Measurements from ENCODE around the gene EFHC2. TPM values are rescaled to one million over a fixed set of nuclear protein-coding genes. Genes with fewer than 3 reads are reported as not detected.

The EFHC2 gene, protein sequence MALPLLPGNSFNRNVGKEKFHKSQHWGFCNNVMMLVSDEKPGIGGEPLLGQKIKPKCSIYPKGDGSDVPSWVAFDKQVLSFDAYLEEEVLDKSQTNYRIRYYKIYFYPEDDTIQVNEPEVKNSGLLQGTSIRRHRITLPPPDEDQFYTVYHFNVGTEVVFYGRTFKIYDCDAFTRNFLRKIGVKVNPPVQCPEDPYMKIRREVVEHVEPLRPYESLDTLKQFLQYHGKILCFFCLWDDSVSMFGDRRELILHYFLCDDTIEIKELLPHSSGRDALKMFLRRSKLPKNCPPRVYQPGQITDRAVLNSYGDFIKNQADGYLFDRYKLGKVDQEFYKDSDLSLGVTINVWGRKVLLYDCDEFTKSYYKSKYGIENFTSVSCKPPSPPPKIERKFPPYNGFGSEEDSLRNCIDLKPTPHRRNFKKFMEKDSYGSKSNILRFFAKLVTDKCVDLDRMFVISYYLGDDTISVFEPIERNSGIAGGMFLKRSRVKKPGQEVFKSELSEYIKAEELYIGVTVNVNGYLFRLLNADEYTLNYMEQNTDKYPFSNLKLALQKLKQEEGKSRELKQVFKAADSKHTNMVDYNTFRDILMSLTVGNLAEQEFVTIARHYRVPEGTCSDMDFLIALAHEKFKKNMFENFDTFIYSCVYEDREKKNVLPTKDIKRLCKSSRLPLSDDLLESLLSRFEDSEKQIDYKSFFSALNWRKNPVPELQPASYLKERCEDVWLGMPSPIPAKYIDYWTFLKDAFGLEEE
- total RNA-seq, result under 0.01 TPM in 1 of 2 replicates, not detected in the other

DNA sequence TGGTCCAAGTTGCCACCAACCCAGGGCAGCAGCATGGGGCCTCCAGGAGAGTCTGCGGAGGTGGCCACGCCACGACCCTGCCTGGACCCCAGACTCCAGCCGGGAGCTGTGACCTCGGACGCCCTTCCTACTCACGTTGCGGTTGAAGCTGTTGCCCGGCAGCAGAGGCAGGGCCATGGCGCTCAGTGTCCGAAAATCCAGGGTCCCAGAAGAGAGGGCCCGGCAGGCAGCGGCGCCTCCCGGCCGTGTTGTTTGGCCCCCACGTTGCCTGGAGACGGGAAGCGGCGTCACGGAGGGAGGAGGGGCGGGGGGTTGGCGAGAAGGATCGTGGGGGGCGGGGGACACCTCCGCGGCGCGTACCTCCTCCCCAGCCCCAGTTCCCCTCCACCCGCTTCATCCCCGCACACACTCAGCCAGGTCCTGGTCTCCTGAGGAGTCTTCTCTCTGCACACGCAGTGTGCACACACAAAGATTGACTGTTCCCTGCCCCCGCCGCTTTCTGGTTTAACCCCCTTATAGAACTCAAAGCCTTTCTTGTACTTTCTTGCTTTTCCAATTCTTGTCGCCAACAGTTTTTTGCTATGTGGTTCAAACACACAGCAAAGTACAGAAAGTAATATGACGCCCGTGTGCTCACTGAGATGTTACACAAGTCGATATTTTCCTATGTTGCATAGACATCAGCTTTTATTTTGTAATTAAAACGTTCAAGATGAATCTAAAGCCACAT is at the start of gene EFHC2:
EFHC2 (minus strand) TSS at position 261 of the 730 bp plus-strand sequence; CDS start at position 177, 84 bp downstream.
- Histone ChIP-seq H3K4me3 (ENCODE audit: low read depth, low read length) (peak within 1 kb of the TSS; percentile 42), H3K36me3 (ENCODE audit: control insufficient read depth, insufficient read depth, low read length) (no peaks in the 10 kb centered on the region), H3K27me3 (ENCODE audit: control insufficient read depth, insufficient read depth, low read length) (no peaks in the 10 kb centered on the region)
- FAIRE-seq (no peak), DNase-seq (ENCODE audit: low read depth) (peak; percentile 1)
- TF ChIP-seq, protein P1, sequence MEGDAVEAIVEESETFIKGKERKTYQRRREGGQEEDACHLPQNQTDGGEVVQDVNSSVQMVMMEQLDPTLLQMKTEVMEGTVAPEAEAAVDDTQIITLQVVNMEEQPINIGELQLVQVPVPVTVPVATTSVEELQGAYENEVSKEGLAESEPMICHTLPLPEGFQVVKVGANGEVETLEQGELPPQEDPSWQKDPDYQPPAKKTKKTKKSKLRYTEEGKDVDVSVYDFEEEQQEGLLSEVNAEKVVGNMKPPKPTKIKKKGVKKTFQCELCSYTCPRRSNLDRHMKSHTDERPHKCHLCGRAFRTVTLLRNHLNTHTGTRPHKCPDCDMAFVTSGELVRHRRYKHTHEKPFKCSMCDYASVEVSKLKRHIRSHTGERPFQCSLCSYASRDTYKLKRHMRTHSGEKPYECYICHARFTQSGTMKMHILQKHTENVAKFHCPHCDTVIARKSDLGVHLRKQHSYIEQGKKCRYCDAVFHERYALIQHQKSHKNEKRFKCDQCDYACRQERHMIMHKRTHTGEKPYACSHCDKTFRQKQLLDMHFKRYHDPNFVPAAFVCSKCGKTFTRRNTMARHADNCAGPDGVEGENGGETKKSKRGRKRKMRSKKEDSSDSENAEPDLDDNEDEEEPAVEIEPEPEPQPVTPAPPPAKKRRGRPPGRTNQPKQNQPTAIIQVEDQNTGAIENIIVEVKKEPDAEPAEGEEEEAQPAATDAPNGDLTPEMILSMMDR (IDR thresholded peaks at IDR 0.05; ENCODE audit: insufficient read depth, low read length, severe bottlenecking), result no peak

DNA sequence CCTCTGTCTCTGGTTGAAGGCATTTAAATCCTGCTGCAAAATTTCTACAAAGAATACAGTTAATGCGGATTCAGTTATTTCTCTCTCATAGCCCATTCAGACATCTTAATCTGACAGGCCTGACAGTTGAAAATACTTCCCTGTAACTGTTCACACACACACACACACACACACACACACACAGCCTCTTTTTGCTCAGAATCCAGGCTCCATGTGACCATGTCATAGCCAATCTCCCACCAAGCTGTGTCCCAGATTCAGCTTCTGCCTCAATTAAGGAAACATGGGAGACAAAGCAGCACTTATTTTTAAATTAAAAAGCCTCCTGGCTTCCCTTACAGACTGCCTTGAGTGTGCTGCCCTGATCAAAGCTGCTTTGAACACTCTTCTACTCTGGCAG is 49.3 kb upstream of the EFHC2 start:
- TF ChIP-seq, protein P1 (IDR thresholded peaks at IDR 0.05; ENCODE audit: insufficient read depth, low read length, severe bottlenecking), result no peak
- Histone ChIP-seq H3K27me3 (ENCODE audit: control insufficient read depth, insufficient read depth, low read length) (no peaks in the 10 kb centered on the region), H3K36me3 (ENCODE audit: control insufficient read depth, insufficient read depth, low read length) (no peaks in the 10 kb centered on the region), H3K4me3 (ENCODE audit: low read depth, low read length) (no peak overlapping the region)
- FAIRE-seq (no peak), DNase-seq (ENCODE audit: low read depth) (no peak)

DNA sequence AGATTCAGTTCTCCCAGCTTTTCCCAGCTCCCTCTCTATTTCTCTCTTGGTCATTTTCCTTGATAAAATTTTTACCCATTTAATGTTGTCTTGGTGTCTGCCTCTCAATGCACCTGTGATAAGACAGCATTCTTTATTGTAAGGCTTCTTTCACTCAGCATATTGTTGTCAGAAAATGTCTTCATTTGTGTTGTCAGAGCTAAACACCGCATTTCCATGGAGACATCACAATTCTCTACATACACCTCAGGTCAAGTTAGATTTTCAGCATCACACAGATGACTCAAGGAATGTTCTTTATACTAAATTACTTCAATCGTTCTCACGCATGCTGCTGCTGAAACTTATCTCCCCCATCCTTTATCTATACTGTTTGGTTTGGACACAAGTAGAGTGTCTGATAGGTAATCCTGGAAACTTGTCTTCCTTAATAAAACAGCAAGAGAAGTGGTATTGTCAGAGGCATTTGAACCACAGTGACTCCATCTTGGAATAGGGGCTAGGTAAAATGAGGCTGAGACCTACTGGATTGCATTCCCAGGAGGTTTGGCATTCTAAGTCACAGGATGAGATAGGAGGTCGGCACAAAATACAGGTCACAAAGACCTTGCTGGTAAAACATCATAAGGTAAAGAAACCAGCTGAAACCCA is 41.3 kb upstream of the EFHC2 start:
- DNase-seq (ENCODE audit: low read depth) (no peak), FAIRE-seq (no peak)
- TF ChIP-seq, protein P1 (IDR thresholded peaks at IDR 0.05; ENCODE audit: insufficient read depth, low read length, severe bottlenecking), result no peak
- no peak overlapping the region for H3K4me3 ChIP-seq (ENCODE audit: low read depth, low read length)
- no peaks in the 10 kb centered on the region for H3K36me3 ChIP-seq (ENCODE audit: control insufficient read depth, insufficient read depth, low read length)
- no peaks in the 10 kb centered on the region for H3K27me3 ChIP-seq (ENCODE audit: control insufficient read depth, insufficient read depth, low read length)

DNA sequence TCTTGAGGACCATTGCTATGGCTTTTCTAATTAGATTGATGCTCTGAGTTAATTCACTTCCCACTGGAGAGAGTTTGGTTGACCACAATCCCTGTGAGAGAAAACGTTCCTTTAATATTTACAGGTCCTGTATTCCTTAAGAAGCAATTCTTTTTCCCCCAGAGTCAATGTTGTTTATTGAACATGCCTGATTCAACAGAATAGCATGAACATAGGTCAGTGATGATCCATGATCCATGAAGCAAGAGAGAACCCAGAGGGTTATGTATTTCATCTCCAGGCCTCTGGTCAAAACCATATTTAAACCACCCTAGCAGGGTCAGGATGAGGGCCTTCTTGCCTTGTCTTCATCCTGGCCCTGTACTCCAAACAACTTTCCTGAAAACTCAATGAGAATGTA is 39.4 kb upstream of the EFHC2 start:
- TF ChIP-seq, protein P1 (IDR thresholded peaks at IDR 0.05; ENCODE audit: insufficient read depth, low read length, severe bottlenecking), result no peak
- no peak for DNase-seq (ENCODE audit: low read depth)
- FAIRE-seq, result no peak
- Histone ChIP-seq H3K4me3 (ENCODE audit: low read depth, low read length) (no peak overlapping the region), H3K27me3 (ENCODE audit: control insufficient read depth, insufficient read depth, low read length) (no peaks in the 10 kb centered on the region), H3K36me3 (ENCODE audit: control insufficient read depth, insufficient read depth, low read length) (no peaks in the 10 kb centered on the region)

DNA sequence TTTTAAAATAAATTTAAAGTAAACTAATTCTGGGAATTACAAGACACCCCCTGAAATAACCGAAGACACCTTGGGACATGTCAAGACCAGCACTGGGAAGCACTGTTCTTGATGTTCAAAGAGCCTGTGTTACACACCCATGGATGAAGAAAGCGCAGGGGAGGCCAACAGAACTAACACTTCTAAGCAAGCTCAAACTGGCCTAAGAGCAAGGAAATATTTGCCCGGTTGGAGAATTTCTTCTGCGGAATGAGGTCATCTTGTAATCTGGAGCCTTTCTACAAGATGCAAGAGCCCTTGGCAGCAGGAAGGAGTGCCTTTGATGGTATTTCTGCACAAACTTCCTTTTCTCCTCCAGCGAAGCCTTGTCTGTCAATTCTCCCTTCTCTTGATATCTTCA is 9.3 kb upstream of the EFHC2 start:
- FAIRE-seq (no peak), DNase-seq (ENCODE audit: low read depth) (peak; percentile 90)
- Histone ChIP-seq H3K36me3 (ENCODE audit: control insufficient read depth, insufficient read depth, low read length) (no peaks in the 10 kb centered on the region), H3K27me3 (ENCODE audit: control insufficient read depth, insufficient read depth, low read length) (no peaks in the 10 kb centered on the region), H3K4me3 (ENCODE audit: low read depth, low read length) (no peak overlapping the region)
- TF ChIP-seq, protein P1 (IDR thresholded peaks at IDR 0.05; ENCODE audit: insufficient read depth, low read length, severe bottlenecking), result no peak

All from bronchial epithelial cell (primary cell).